MM.1S (cell line): ENCODE measurements around the gene OGFR.
A peak's percentile ranks its signal among the peaks of the same experiment; 100 is the strongest.

Source experiments
- DNase-seq: peaks from one replicate; pipeline ENCODE4 v3.0.0-alpha.2; 2015
- H2AFZ ChIP-seq: fragments of 300-600 bp; sonication (generic); 2 replicates; pipeline ENCODE4 v1.6.0; 2016; ENCODE audit warnings: antibody characterized with exemption, low read length
- H3F3A ChIP-seq: fragments of 300-600 bp; sonication (generic); 2 replicates; pipeline ENCODE4 v1.6.1; 2016; ENCODE audit warnings: mild to moderate bottlenecking, antibody characterized with exemption, low read length, moderate library complexity, mixed read lengths; ENCODE audit not compliant: insufficient read depth
- H3K27ac ChIP-seq: fragments of 300-600 bp; sonication (generic); 2 replicates; pipeline ENCODE4 v1.5.1; 2016; ENCODE audit warnings: mild to moderate bottlenecking, low read length
- H3K27me3 ChIP-seq: fragments of 300-600 bp; sonication (generic); replicated peaks from 2 replicates; pipeline ENCODE4 v1.6.0; 2016; ENCODE audit warnings: low read length; ENCODE audit not compliant: insufficient read depth
- H3K36me3 ChIP-seq: fragments of 300-600 bp; sonication (generic); replicated peaks from 2 replicates; pipeline ENCODE4 v1.6.1; 2016; ENCODE audit warnings: mild to moderate bottlenecking, low read length, mixed read lengths; ENCODE audit not compliant: insufficient read depth
- H3K4me1 ChIP-seq: fragments of 300-600 bp; sonication (generic); 2 replicates; pipeline ENCODE4 v1.6.1; 2016; ENCODE audit warnings: low read length, mixed read lengths
- H3K4me2 ChIP-seq: fragments of 300-600 bp; sonication (generic); 2 replicates; pipeline ENCODE4 v1.6.0; 2016; ENCODE audit warnings: low read depth, low read length
- H3K4me3 ChIP-seq: fragments of 300-600 bp; sonication (generic); 2 replicates; pipeline ENCODE4 v1.5.1; 2016; ENCODE audit warnings: low read length, mixed read lengths
- H3K79me2 ChIP-seq: fragments of 300-600 bp; sonication (generic); 2 replicates; pipeline ENCODE4 v1.6.1; 2016; ENCODE audit warnings: mixed run types, low read length, mixed read lengths
- H3K9ac ChIP-seq: fragments of 300-600 bp; sonication (generic); 2 replicates; pipeline ENCODE4 v1.6.1; 2016; ENCODE audit warnings: low read length, mixed read lengths
- H3K9me2 ChIP-seq: fragments of 300-600 bp; sonication (generic); replicated peaks from 2 replicates; pipeline ENCODE4 v1.6.1; 2016; ENCODE audit warnings: mild to moderate bottlenecking, low read length, mixed read lengths; ENCODE audit not compliant: insufficient read depth
- H3K9me3 ChIP-seq: fragments of 300-600 bp; sonication (generic); replicated peaks from 2 replicates; pipeline ENCODE4 v1.6.1; 2016; ENCODE audit warnings: mild to moderate bottlenecking, low read length, mixed read lengths; ENCODE audit not compliant: insufficient read depth
- H4K20me1 ChIP-seq: fragments of 300-600 bp; sonication (generic); 2 replicates; pipeline ENCODE4 v1.6.1; 2016; ENCODE audit warnings: mild to moderate bottlenecking, low read length, moderate library complexity, mixed read lengths; ENCODE audit not compliant: insufficient read depth
- CTCF ChIP-seq: fragments of 300-600 bp; sonication (generic); IDR thresholded peaks from 2 replicates; pipeline ENCODE4 v1.5.1; 2016; ENCODE audit warnings: antibody characterized with exemption, low read length, mixed read lengths
- EZH2 ChIP-seq: fragments of 300-600 bp; sonication (generic); optimal IDR thresholded peaks from 2 replicates; pipeline ENCODE3; 2017; ENCODE audit warnings: low read depth, mild to moderate bottlenecking, antibody characterized with exemption, low read length, mixed read lengths
- EZH2phosphoT487 ChIP-seq: fragments of 300-600 bp; sonication (generic); IDR thresholded peaks from 2 replicates; pipeline ENCODE4 v1.6.1; 2018; ENCODE audit warnings: antibody characterized with exemption, low read length

OGFR gene

GRCh38 chr20:62814709-62815065 lies 10.1 kb downstream of the OGFR start:
- H3K4me3 ChIP-seq = no peak overlapping the region
- H3K9me3 ChIP-seq = no peaks in the 10 kb centered on the region
- no peak for DNase-seq
- no peak overlapping the region for H3K9ac ChIP-seq
- no peak overlapping the region for H3K4me2 ChIP-seq
- H3K27me3 ChIP-seq = peaks cover 48% of the 10 kb centered on the region
- no peaks in the 10 kb centered on the region for H3K79me2 ChIP-seq
- no peak overlapping the region for H2AFZ ChIP-seq
- H3K27ac ChIP-seq = no peak overlapping the region
- no peaks in the 10 kb centered on the region for H3F3A ChIP-seq
- H4K20me1 ChIP-seq = no peaks in the 10 kb centered on the region
- no peaks in the 10 kb centered on the region for H3K36me3 ChIP-seq
- no peaks in the 10 kb centered on the region for H3K4me1 ChIP-seq
- TF ChIP-seq CTCF (no peak), EZH2phosphoT487 (no peak), EZH2 (no peak)
- no peaks in the 10 kb centered on the region for H3K9me2 ChIP-seq

- H3K36me3 ChIP-seq = no peaks in the 10 kb centered on the region
- H3K27me3 ChIP-seq = peaks cover 55% of the 10 kb centered on the region
- no peaks in the 10 kb centered on the region for H3K4me1 ChIP-seq
- TF ChIP-seq EZH2 (no peak), EZH2phosphoT487 (no peak), CTCF (no peak)
- H3K79me2 ChIP-seq = no peaks in the 10 kb centered on the region
- no peak for DNase-seq
- no peak overlapping the region for H3K4me3 ChIP-seq
- no peak overlapping the region for H3K9ac ChIP-seq
- no peaks in the 10 kb centered on the region for H4K20me1 ChIP-seq
- no peak overlapping the region for H2AFZ ChIP-seq
- no peaks in the 10 kb centered on the region for H3K9me3 ChIP-seq
- H3K9me2 ChIP-seq = no peaks in the 10 kb centered on the region
- no peak overlapping the region for H3K4me2 ChIP-seq
- no peak overlapping the region for H3K27ac ChIP-seq
- H3F3A ChIP-seq = no peaks in the 10 kb centered on the region
Measured at GRCh38 chr20:62815066-62815991, 10.7 kb downstream of the OGFR start.

GRCh38 chr20:62816031-62816883 lies 11.6 kb downstream of the OGFR start:
- Histone ChIP-seq H3K4me2 (no peak overlapping the region), H3K4me3 (no peak overlapping the region)

More at GRCh38 chr20:62816031-62816883, 11.6 kb downstream of the OGFR start:
- Histone ChIP-seq H3K9me2 (no peaks in the 10 kb centered on the region), H2AFZ (no peak overlapping the region), H3K4me1 (no peaks in the 10 kb centered on the region), H3K79me2 (no peaks in the 10 kb centered on the region), H3F3A (no peaks in the 10 kb centered on the region), H3K36me3 (no peaks in the 10 kb centered on the region), H3K27ac (no peak overlapping the region), H3K9me3 (no peaks in the 10 kb centered on the region), H4K20me1 (no peaks in the 10 kb centered on the region), H3K9ac (no peak overlapping the region), H3K27me3 (peaks cover 64% of the 10 kb centered on the region)
- TF ChIP-seq CTCF (no peak), EZH2phosphoT487 (no peak), EZH2 (peak; percentile 58)
- DNase-seq = no peak
